OCI-LY1 (cell line): ENCODE data around the gene CRNN.

ENCODE experiments used
- EZH2 ChIP-seq: fragments of 200-600 bp; sonication (generic), shearing (Covaris generic); IDR thresholded peaks from 2 replicates; pipeline ENCODE4 v1.8.0; 2017; ENCODE audit warnings: borderline replicate concordance, mixed run types, mild to moderate bottlenecking, antibody characterized with exemption, low read length, moderate library complexity, mixed read lengths
- TF ChIP-seq, protein P1 (sequence below): fragments of 200-600 bp; sonication (generic), shearing (Covaris generic); IDR thresholded peaks from 2 replicates; pipeline ENCODE4 v1.5.1; 2017; ENCODE audit warnings: mild to moderate bottlenecking, antibody characterized with exemption, low read length, moderate library complexity, mixed read lengths

DNA sequence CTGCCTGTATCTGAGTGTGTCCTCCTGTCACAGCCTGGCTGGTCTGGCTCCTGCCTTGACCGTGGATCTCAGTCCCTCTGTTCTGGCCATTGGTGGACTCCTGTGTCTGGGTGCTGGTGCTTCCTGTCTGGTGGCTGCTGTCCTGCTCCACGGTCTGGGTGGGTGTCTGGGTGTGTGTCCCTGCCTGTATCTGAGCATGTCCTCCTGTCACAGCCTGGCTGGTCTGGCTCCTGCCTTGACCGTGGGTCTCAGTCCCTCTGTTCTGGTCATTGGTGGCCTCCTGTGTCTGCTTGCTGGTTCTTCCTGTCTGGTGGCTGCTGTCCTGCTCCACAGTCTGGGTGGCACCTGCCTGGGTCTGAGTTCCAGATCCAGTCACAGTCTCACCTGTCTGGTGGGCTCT, 4.0 kb downstream of the CRNN start:
- TF ChIP-seq, protein P1, sequence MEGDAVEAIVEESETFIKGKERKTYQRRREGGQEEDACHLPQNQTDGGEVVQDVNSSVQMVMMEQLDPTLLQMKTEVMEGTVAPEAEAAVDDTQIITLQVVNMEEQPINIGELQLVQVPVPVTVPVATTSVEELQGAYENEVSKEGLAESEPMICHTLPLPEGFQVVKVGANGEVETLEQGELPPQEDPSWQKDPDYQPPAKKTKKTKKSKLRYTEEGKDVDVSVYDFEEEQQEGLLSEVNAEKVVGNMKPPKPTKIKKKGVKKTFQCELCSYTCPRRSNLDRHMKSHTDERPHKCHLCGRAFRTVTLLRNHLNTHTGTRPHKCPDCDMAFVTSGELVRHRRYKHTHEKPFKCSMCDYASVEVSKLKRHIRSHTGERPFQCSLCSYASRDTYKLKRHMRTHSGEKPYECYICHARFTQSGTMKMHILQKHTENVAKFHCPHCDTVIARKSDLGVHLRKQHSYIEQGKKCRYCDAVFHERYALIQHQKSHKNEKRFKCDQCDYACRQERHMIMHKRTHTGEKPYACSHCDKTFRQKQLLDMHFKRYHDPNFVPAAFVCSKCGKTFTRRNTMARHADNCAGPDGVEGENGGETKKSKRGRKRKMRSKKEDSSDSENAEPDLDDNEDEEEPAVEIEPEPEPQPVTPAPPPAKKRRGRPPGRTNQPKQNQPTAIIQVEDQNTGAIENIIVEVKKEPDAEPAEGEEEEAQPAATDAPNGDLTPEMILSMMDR = no peak
- TF ChIP-seq EZH2 = no peak
